Esophagus (tissue), 2 donors: ENCODE measurements around the gene ITSN1. TPM values are rescaled to one million over a fixed set of nuclear protein-coding genes. Genes with fewer than 3 reads are reported as not detected.
"Not testable (repeated sequence)": the region's sequence is repeated elsewhere in the genome, so short reads cannot be mapped to it uniquely, and the experiment has no call there.

Experiments
- H3K27ac ChIP-seq, 2 donors: one replicate each; pipeline ENCODE4 v1.5.1; 2013; ENCODE audit warnings: low read depth in 2 of 2, mild to moderate bottlenecking in 2 of 2, inconsistent platforms in 1 of 2, low read length in 1 of 2, moderate library complexity in 1 of 2
- H3K27me3 ChIP-seq, 2 donors: one replicate each; pipeline ENCODE4 v1.6.1; 2013; ENCODE audit warnings: low read length in 2 of 2, control low read depth in 1 of 2, mild to moderate bottlenecking in 1 of 2; ENCODE audit not compliant: insufficient read depth in 2 of 2, control insufficient read depth in 1 of 2
- H3K36me3 ChIP-seq, 2 donors: one replicate each; pipeline ENCODE4 v1.6.1; 2013; ENCODE audit warnings: low read length in 1 of 2; ENCODE audit not compliant: control insufficient read depth in 2 of 2, insufficient read depth in 2 of 2
- H3K4me1 ChIP-seq, 2 donors: one replicate each; pipeline ENCODE4 v1.6.1; 2013; ENCODE audit warnings: low read length in 1 of 2; ENCODE audit not compliant: control insufficient read depth in 2 of 2, insufficient read depth in 2 of 2
- H3K4me3 ChIP-seq, 2 donors: one replicate each; pipeline ENCODE4 v1.5.1; 2013; ENCODE audit warnings: low read length in 2 of 2, mild to moderate bottlenecking in 2 of 2, low read depth in 1 of 2, moderate library complexity in 1 of 2
- H3K9me3 ChIP-seq, 2 donors: one replicate each; pipeline ENCODE4 v1.6.1; 2013; ENCODE audit warnings: mild to moderate bottlenecking in 2 of 2, low read depth in 1 of 2, low read length in 1 of 2, moderate library complexity in 1 of 2; ENCODE audit not compliant: control insufficient read depth in 2 of 2, insufficient read depth in 1 of 2
- WGBS, 2 donors: extraction: QIAGEN DNeasy Blood & Tissue Kit; methylation state at CpG; one replicate each; pipeline ENCODE4 v1.1.7; 2013; 5-methylcytosine and 5-hydroxymethylcytosine counted together
- polyA plus RNA-seq, 2 donors: library from polyadenylated mRNA; stranded (reverse); fragments of 200-250 nt; gene quantifications; one replicate each; pipeline ENCODE4 v1.2.3, GENCODE V29; 2013
- donor health status: healthy with polysubstance abuse.
- donor health status: Bipolar disorder and iron deficiency.

The ITSN1 gene
- polyA plus RNA-seq, 2 donors, result 6.6 to 8.9 TPM

- Histone ChIP-seq H3K4me1 (no peaks in the 10 kb centered on the region), H3K4me3 (no peak overlapping the region), H3K9me3 (no peaks in the 10 kb centered on the region), H3K27ac (no peak overlapping the region), H3K36me3 (no peaks in the 10 kb centered on the region), H3K27me3 (no peaks in the 10 kb centered on the region)
- 80 to 88% methylated on average over 2 of the region's 2 CpGs for WGBS, 2 donors
These were observed 224.5 kb downstream of the ITSN1 start for GRCh38 chr21:33866826-33867225.

GRCh38 chr21:33867868-33868267 is 225.6 kb downstream of the ITSN1 start:
- H3K36me3 ChIP-seq, H3K4me1 ChIP-seq, H3K27ac ChIP-seq, H3K27me3 ChIP-seq, H3K9me3 ChIP-seq, H3K4me3 ChIP-seq: not testable (repeated sequence)
- 70 to 84% methylated on average over 13 of the region's 13 CpGs for WGBS, 2 donors

- H3K27ac ChIP-seq, result no peak overlapping the region
- no peaks in the 10 kb centered on the region for H3K4me1 ChIP-seq
- H3K4me3 ChIP-seq, result no peak overlapping the region
- H3K27me3 ChIP-seq, result no peaks in the 10 kb centered on the region
- H3K9me3 ChIP-seq, result no peaks in the 10 kb centered on the region
- no peaks in the 10 kb centered on the region for H3K36me3 ChIP-seq
These were observed 227.6 kb downstream of the ITSN1 start for GRCh38 chr21:33869873-33870272.

GRCh38 chr21:33870768-33871167 is 228.5 kb downstream of the ITSN1 start:
- 66 to 78% methylated on average over 4 of the region's 4 CpGs for WGBS, 2 donors
- no peaks in the 10 kb centered on the region for H3K4me1 ChIP-seq
- H3K27me3 ChIP-seq, result no peaks in the 10 kb centered on the region
- H3K4me3 ChIP-seq, result no peak overlapping the region
- no peaks in the 10 kb centered on the region for H3K9me3 ChIP-seq
- no peak overlapping the region for H3K27ac ChIP-seq
- no peaks in the 10 kb centered on the region for H3K36me3 ChIP-seq

- 88 to 92% methylated on average over 5 of the region's 5 CpGs for WGBS, 2 donors
- Histone ChIP-seq H3K9me3 (no peaks in the 10 kb centered on the region), H3K4me1 (no peaks in the 10 kb centered on the region), H3K27me3 (no peaks in the 10 kb centered on the region), H3K4me3 (no peak overlapping the region), H3K27ac (no peak overlapping the region), H3K36me3 (no peaks in the 10 kb centered on the region)
These were observed 228.9 kb downstream of the ITSN1 start for GRCh38 chr21:33871171-33871570.

GRCh38 chr21:33872881-33873515 is 230.7 kb downstream of the ITSN1 start:
- H3K27me3 ChIP-seq, result no peaks in the 10 kb centered on the region
- no peak overlapping the region for H3K4me3 ChIP-seq
- H3K9me3 ChIP-seq, result no peaks in the 10 kb centered on the region
- no peak overlapping the region for H3K27ac ChIP-seq
- WGBS, 2 donors, result 83 to 86% methylated on average over 4 of the region's 4 CpGs
- H3K36me3 ChIP-seq, result no peaks in the 10 kb centered on the region
- no peaks in the 10 kb centered on the region for H3K4me1 ChIP-seq

GRCh38 chr21:33874161-33874560 is 231.9 kb downstream of the ITSN1 start:
- Histone ChIP-seq H3K4me1 (no peaks in the 10 kb centered on the region), H3K27me3 (no peaks in the 10 kb centered on the region), H3K27ac (no peak overlapping the region), H3K36me3 (no peaks in the 10 kb centered on the region), H3K4me3 (no peak overlapping the region), H3K9me3 (no peaks in the 10 kb centered on the region)
- WGBS, 2 donors, result 94 to 97% methylated on average over 6 to 7 of the region's 7 CpGs

- no peak overlapping the region for H3K27ac ChIP-seq
- no peaks in the 10 kb centered on the region for H3K4me1 ChIP-seq
- H3K36me3 ChIP-seq, result no peaks in the 10 kb centered on the region
- no peak overlapping the region for H3K4me3 ChIP-seq
- no peaks in the 10 kb centered on the region for H3K9me3 ChIP-seq
- WGBS, 2 donors, result 92 to 94% methylated on average over 20 of the region's 20 CpGs
- H3K27me3 ChIP-seq, result no peaks in the 10 kb centered on the region
These were observed 232.9 kb downstream of the ITSN1 start for GRCh38 chr21:33875026-33875695.

GRCh38 chr21:33878824-33879223 is 236.5 kb downstream of the ITSN1 start:
- no peaks in the 10 kb centered on the region for H3K4me1 ChIP-seq
- H3K4me3 ChIP-seq, result no peak overlapping the region
- no peaks in the 10 kb centered on the region for H3K36me3 ChIP-seq
- H3K27me3 ChIP-seq, result no peaks in the 10 kb centered on the region
- 88 to 90% methylated on average over 6 of the region's 6 CpGs for WGBS, 2 donors
- H3K9me3 ChIP-seq, result no peaks in the 10 kb centered on the region
- H3K27ac ChIP-seq, result no peak overlapping the region

- no peaks in the 10 kb centered on the region for H3K4me1 ChIP-seq
- WGBS, 2 donors, result 91% methylated on average over 13 of the region's 13 CpGs
- H3K27ac ChIP-seq, result no peak overlapping the region
- peaks cover 0 to 3% of the 10 kb centered on the region in 2 donors for H3K27me3 ChIP-seq
- no peaks in the 10 kb centered on the region for H3K9me3 ChIP-seq
- H3K4me3 ChIP-seq, result no peak overlapping the region
- no peaks in the 10 kb centered on the region for H3K36me3 ChIP-seq
These were observed 238.3 kb downstream of the ITSN1 start for GRCh38 chr21:33880626-33881025.
